GM23338 (cell line): ENCODE data around the gene PIK3C3. TPM values are rescaled to one million over a fixed set of nuclear protein-coding genes. Genes with fewer than 3 reads are reported as not detected.

Experiments used
- ATAC-seq: fragments of 200-7000 bp; cut with Tn5 transposase; 3 replicates; pipeline ENCODE4 v1.9.1; 2020
- DNase-seq: peaks from one replicate; pipeline ENCODE4 v3.0.0-alpha.2; 2015; ENCODE audit warnings: low spot score
- H2AFZ ChIP-seq: fragments of 200-600 bp; sonication (generic); 2 replicates; pipeline ENCODE4 v1.8.0; 2016; ENCODE audit warnings: antibody characterized with exemption, mild to moderate bottlenecking, moderate library complexity
- H3F3A ChIP-seq: fragments of 200-600 bp; sonication (generic); replicated peaks from 2 replicates; pipeline ENCODE4 v1.8.0; 2017; ENCODE audit warnings: antibody characterized with exemption, mixed run types, low read depth
- H3K27ac ChIP-seq: fragments of 200-600 bp; sonication (generic); 2 replicates; pipeline ENCODE4 v1.6.1; 2016; ENCODE audit warnings: low read depth
- H3K27me3 ChIP-seq: fragments of 200-600 bp; sonication (generic); 2 replicates; pipeline ENCODE4 v1.8.0; 2016; ENCODE audit warnings: mild to moderate bottlenecking, mixed run types, moderate library complexity; ENCODE audit not compliant: insufficient read depth
- H3K36me3 ChIP-seq: fragments of 200-600 bp; sonication (generic); 2 replicates; pipeline ENCODE4 v1.8.0; 2016; ENCODE audit warnings: mild to moderate bottlenecking; ENCODE audit not compliant: insufficient read depth
- H3K4me1 ChIP-seq: fragments of 200-600 bp; sonication (generic); 2 replicates; pipeline ENCODE4 v1.8.0; 2016; ENCODE audit warnings: mild to moderate bottlenecking, moderate library complexity; ENCODE audit not compliant: insufficient read depth
- H3K4me2 ChIP-seq: fragments of 200-600 bp; sonication (generic); 2 replicates; pipeline ENCODE4 v1.7.1; 2017; ENCODE audit warnings: mixed run types
- H3K4me3 ChIP-seq: fragments of 200-600 bp; sonication (generic); 2 replicates; pipeline ENCODE4 v1.6.1; 2016; ENCODE audit warnings: mixed run types
- H3K79me2 ChIP-seq: fragments of 200-600 bp; sonication (generic); replicated peaks from 2 replicates; pipeline ENCODE4 v1.8.0; 2017; ENCODE audit warnings: mild to moderate bottlenecking; ENCODE audit not compliant: insufficient read depth
- H3K9me2 ChIP-seq: fragments of 200-600 bp; sonication (generic); 2 replicates; pipeline ENCODE4 v1.8.0; 2017; ENCODE audit not compliant: insufficient read depth
- H4K20me1 ChIP-seq: fragments of 200-600 bp; sonication (generic); replicated peaks from 2 replicates; pipeline ENCODE4 v1.8.0; 2017; ENCODE audit warnings: mild to moderate bottlenecking; ENCODE audit not compliant: insufficient read depth
- H3K27ac Mint-ChIP-seq: 2 replicates; pipeline ENCODE4 v1.8.0; 2020; ENCODE audit warnings: inconsistent platforms, mild to moderate bottlenecking, moderate library complexity, mixed read lengths
- H3K27me3 Mint-ChIP-seq: 3 replicates; pipeline ENCODE4 v1.8.0; 2022; ENCODE audit warnings: low read depth, mild to moderate bottlenecking, moderate library complexity, mixed read lengths, inconsistent platforms; ENCODE audit not compliant: insufficient read depth, poor library complexity
- H3K36me3 Mint-ChIP-seq: 3 replicates; pipeline ENCODE4 v1.8.0; 2021; ENCODE audit warnings: low read depth, mild to moderate bottlenecking, inconsistent platforms, moderate library complexity, mixed read lengths
- H3K4me1 Mint-ChIP-seq: 3 replicates; pipeline ENCODE4 v1.8.0; 2020; ENCODE audit warnings: mild to moderate bottlenecking, inconsistent platforms, mixed read lengths
- H3K4me3 Mint-ChIP-seq: 3 replicates; pipeline ENCODE4 v1.8.0; 2021; ENCODE audit warnings: moderate library complexity, mild to moderate bottlenecking, inconsistent platforms, mixed read lengths
- H3K9me3 Mint-ChIP-seq: 3 replicates; pipeline ENCODE4 v1.8.0; 2020; ENCODE audit warnings: moderate library complexity, mild to moderate bottlenecking, inconsistent platforms, mixed read lengths
- CTCF ChIP-seq, 2 experiments: fragments of 200-600 bp in 1 of 2; sonication (generic) in 1 of 2; conservative IDR thresholded peaks; 2 replicates each; pipeline versions ENCODE4 v1.5.1 to v1.6.1; 2016 to 2017; ENCODE audit warnings: antibody characterized with exemption in 2 of 2, low read depth in 2 of 2, mild to moderate bottlenecking in 2 of 2, moderate library complexity in 1 of 2
- JUNB ChIP-seq: IDR thresholded peaks from one replicate; pipeline ENCODE4 v1.6.1; 2016; ENCODE audit warnings: antibody characterized with exemption; ENCODE audit not compliant: unreplicated experiment
- REST ChIP-seq: IDR thresholded peaks from one replicate; pipeline ENCODE4 v1.6.1; 2018; ENCODE audit warnings: antibody characterized with exemption; ENCODE audit not compliant: unreplicated experiment
- ZNF462 ChIP-seq: fragments of 250-450 bp; sonication (Bioruptor Pico); IDR thresholded peaks from 2 replicates; pipeline ENCODE4 v1.5.0; 2020; ENCODE audit warnings: mild to moderate bottlenecking, moderate library complexity
- polyA plus RNA-seq: library from polyadenylated mRNA; unstranded; fragments of >200 nt; fragmentation: Nextera tagmentation; extraction: Ambion mirVana; gene quantifications from 2 replicates; pipeline ENCODE4 v1.2.1, GENCODE V29; 2016
- total RNA-seq: library from RNA; depleted of rRNA; stranded (reverse); fragments of >200 nt; shearing (Covaris generic); gene quantifications from 2 replicates; pipeline ENCODE4 v1.2.3, GENCODE V29; 2014

The PIK3C3 gene
- total and polyA plus RNA-seq, 2 experiments from 2014 or later = 25.9 to 35.4 TPM

GRCh38 chr18:42082415-42083234 is 127.6 kb downstream of the PIK3C3 start:
- no peaks in the 10 kb centered on the region for H3F3A ChIP-seq
- no peaks in the 10 kb centered on the region for H4K20me1 ChIP-seq
- Mint-ChIP-seq H3K27ac (no peak overlapping the region), H3K4me1 (no peaks in the 10 kb centered on the region), H3K9me3 (no peaks in the 10 kb centered on the region), H3K36me3 (peaks cover 3% of the 10 kb centered on the region), H3K4me3 (no peak overlapping the region), H3K27me3 (no peaks in the 10 kb centered on the region)
- DNase-seq (no peak), ATAC-seq (no peak)
- no peak overlapping the region for H3K27ac ChIP-seq
- no peak overlapping the region for H3K4me2 ChIP-seq
- TF ChIP-seq REST (no peak), ZNF462 (CRISPR knock-in tag) (no peak), CTCF (conservative IDR thresholded peaks at IDR 0.05; ENCODE audit: low read depth in 2 of 2) (no peak), JUNB (no peak)
- H3K9me2 ChIP-seq = no peaks in the 10 kb centered on the region
- H3K36me3 ChIP-seq = peaks cover 7% of the 10 kb centered on the region; the same call in 1 of the 2 replicates
- no peak overlapping the region for H2AFZ ChIP-seq
- no peaks in the 10 kb centered on the region for H3K79me2 ChIP-seq
- no peaks in the 10 kb centered on the region for H3K27me3 ChIP-seq
- no peak overlapping the region for H3K4me3 ChIP-seq
- no peaks in the 10 kb centered on the region for H3K4me1 ChIP-seq
